Loucy (cell line): ENCODE results near the gene NECTIN3.

Experiments
- H2AFZ ChIP-seq: fragments of 200-600 bp; sonication (generic); 2 replicates; pipeline ENCODE4 v1.6.0; 2016; ENCODE audit warnings: antibody characterized with exemption, mild to moderate bottlenecking, low read length, moderate library complexity
- H3F3A ChIP-seq: fragments of 200-600 bp; 2 replicates; pipeline ENCODE4 v1.6.0; 2016; ENCODE audit warnings: antibody characterized with exemption, low read depth, mild to moderate bottlenecking
- H3K27me3 ChIP-seq: fragments of 200-600 bp; sonication (generic); 2 replicates; pipeline ENCODE4 v1.6.1; 2014; ENCODE audit warnings: low read length, mild to moderate bottlenecking; ENCODE audit not compliant: insufficient read depth, poor library complexity, severe bottlenecking
- H3K36me3 ChIP-seq: fragments of 200-600 bp; sonication (generic); 2 replicates; pipeline ENCODE4 v1.6.1; 2016; ENCODE audit warnings: low read length; ENCODE audit not compliant: insufficient read depth
- H3K4me1 ChIP-seq: fragments of 200-600 bp; sonication (generic); 2 replicates; pipeline ENCODE4 v1.5.1; 2014; ENCODE audit warnings: low read length, mild to moderate bottlenecking; ENCODE audit not compliant: insufficient read depth, poor library complexity, severe bottlenecking
- H3K4me2 ChIP-seq: fragments of 200-600 bp; sonication (generic); 2 replicates; pipeline ENCODE4 v1.6.0; 2014; ENCODE audit warnings: antibody characterized with exemption, low read length, low read depth, mild to moderate bottlenecking; ENCODE audit not compliant: poor library complexity, severe bottlenecking
- H3K4me3 ChIP-seq: fragments of 200-600 bp; sonication (generic); 2 replicates; pipeline ENCODE4 v1.5.1; 2014; ENCODE audit warnings: low read length, mild to moderate bottlenecking, mixed read lengths; ENCODE audit not compliant: poor library complexity, severe bottlenecking
- H3K79me2 ChIP-seq: fragments of 200-600 bp; sonication (generic); 2 replicates; pipeline ENCODE4 v1.6.1; 2014; ENCODE audit warnings: low read length; ENCODE audit not compliant: insufficient read depth
- H3K9ac ChIP-seq: fragments of 200-600 bp; sonication (generic); 2 replicates; pipeline ENCODE4 v1.6.0; 2014; ENCODE audit warnings: mild to moderate bottlenecking, low read depth, low read length, moderate library complexity; ENCODE audit not compliant: poor library complexity, severe bottlenecking
- H3K9me2 ChIP-seq: fragments of 200-600 bp; sonication (generic); replicated peaks from 2 replicates; pipeline ENCODE4 v1.6.1; 2016; ENCODE audit warnings: low read depth, low read length, mixed read lengths
- H3K9me3 ChIP-seq: fragments of 200-600 bp; sonication (generic); 2 replicates; pipeline ENCODE4 v1.6.1; 2014; ENCODE audit warnings: mild to moderate bottlenecking, antibody characterized with exemption, low read length, low read depth; ENCODE audit not compliant: insufficient read depth
- H4K20me1 ChIP-seq: fragments of 200-600 bp; sonication (generic); 2 replicates; pipeline ENCODE4 v1.6.0; 2014; ENCODE audit warnings: antibody characterized with exemption, low read length, mild to moderate bottlenecking; ENCODE audit not compliant: insufficient read depth, poor library complexity, severe bottlenecking
- EZH2phosphoT487 ChIP-seq: fragments of 200-600 bp; IDR thresholded peaks from 2 replicates; pipeline ENCODE4 v1.6.1; 2018; ENCODE audit warnings: antibody characterized with exemption, mild to moderate bottlenecking, moderate library complexity, borderline replicate concordance
- TF ChIP-seq, protein P1 (sequence below): fragments of 200-600 bp; sonication (generic); conservative IDR thresholded peaks from 2 replicates; pipeline ENCODE4 v1.5.1; 2014; ENCODE audit warnings: mild to moderate bottlenecking, antibody characterized with exemption, low read length

NECTIN3 gene

DNA sequence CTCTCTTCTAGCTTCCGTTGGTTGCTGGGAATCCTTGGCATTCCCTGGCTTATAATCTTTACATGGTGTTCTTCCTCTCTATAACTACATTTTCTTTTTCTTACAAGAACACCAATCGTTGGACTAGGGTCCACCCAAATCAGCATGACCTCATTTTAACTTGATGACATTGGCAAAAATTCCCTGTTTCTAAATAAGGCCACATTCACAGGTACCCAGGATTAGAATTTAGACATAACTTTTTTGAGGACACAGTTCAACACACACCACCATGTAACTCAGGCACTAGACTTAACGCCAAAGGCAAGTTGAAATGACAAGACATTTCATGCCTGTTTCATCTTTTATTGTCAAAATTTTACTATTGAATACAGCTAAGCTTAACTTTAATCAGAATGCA is 93.0 kb downstream of the NECTIN3 start:
- no peaks in the 10 kb centered on the region for H3K4me1 ChIP-seq
- no peaks in the 10 kb centered on the region for H3K79me2 ChIP-seq
- H3K9me2 ChIP-seq: no peaks in the 10 kb centered on the region
- no peaks in the 10 kb centered on the region for H4K20me1 ChIP-seq
- no peaks in the 10 kb centered on the region for H3K27me3 ChIP-seq
- H3K36me3 ChIP-seq: no peaks in the 10 kb centered on the region
- H3F3A ChIP-seq: no peaks in the 10 kb centered on the region
- no peak overlapping the region for H3K9ac ChIP-seq
- no peaks in the 10 kb centered on the region for H3K9me3 ChIP-seq
- TF ChIP-seq, protein P1, sequence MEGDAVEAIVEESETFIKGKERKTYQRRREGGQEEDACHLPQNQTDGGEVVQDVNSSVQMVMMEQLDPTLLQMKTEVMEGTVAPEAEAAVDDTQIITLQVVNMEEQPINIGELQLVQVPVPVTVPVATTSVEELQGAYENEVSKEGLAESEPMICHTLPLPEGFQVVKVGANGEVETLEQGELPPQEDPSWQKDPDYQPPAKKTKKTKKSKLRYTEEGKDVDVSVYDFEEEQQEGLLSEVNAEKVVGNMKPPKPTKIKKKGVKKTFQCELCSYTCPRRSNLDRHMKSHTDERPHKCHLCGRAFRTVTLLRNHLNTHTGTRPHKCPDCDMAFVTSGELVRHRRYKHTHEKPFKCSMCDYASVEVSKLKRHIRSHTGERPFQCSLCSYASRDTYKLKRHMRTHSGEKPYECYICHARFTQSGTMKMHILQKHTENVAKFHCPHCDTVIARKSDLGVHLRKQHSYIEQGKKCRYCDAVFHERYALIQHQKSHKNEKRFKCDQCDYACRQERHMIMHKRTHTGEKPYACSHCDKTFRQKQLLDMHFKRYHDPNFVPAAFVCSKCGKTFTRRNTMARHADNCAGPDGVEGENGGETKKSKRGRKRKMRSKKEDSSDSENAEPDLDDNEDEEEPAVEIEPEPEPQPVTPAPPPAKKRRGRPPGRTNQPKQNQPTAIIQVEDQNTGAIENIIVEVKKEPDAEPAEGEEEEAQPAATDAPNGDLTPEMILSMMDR: no peak
- TF ChIP-seq EZH2phosphoT487: no peak
- H3K4me2 ChIP-seq: no peak overlapping the region
- no peak overlapping the region for H3K4me3 ChIP-seq
- no peak overlapping the region for H2AFZ ChIP-seq

DNA sequence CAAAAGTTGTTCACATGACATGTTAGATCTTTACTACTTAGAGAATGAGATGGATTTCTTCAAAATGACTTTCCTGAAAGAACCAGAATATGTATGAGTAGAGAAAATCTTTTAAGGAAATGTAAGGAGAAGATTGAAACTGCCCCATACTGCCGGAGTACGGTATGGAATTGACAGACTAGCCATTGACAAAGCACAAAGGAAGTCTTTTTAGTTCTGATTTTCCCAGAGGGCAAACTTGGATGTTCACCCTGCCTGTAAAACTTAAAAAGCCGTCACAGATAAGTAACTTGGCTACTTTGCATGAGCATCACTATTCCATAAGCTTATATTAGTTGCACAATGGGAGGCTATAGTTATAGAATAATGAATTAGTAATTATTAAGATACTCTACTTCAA is 93.8 kb downstream of the NECTIN3 start:
- Histone ChIP-seq H3K9me2 (no peaks in the 10 kb centered on the region), H3K9ac (no peak overlapping the region), H3K36me3 (no peaks in the 10 kb centered on the region), H3K4me1 (no peaks in the 10 kb centered on the region), H3F3A (no peaks in the 10 kb centered on the region), H3K4me2 (no peak overlapping the region), H3K4me3 (no peak overlapping the region), H3K9me3 (no peaks in the 10 kb centered on the region), H2AFZ (no peak overlapping the region), H3K27me3 (no peaks in the 10 kb centered on the region), H4K20me1 (no peaks in the 10 kb centered on the region), H3K79me2 (no peaks in the 10 kb centered on the region)
- TF ChIP-seq, protein P1: no peak
- no peak for TF ChIP-seq EZH2phosphoT487

DNA sequence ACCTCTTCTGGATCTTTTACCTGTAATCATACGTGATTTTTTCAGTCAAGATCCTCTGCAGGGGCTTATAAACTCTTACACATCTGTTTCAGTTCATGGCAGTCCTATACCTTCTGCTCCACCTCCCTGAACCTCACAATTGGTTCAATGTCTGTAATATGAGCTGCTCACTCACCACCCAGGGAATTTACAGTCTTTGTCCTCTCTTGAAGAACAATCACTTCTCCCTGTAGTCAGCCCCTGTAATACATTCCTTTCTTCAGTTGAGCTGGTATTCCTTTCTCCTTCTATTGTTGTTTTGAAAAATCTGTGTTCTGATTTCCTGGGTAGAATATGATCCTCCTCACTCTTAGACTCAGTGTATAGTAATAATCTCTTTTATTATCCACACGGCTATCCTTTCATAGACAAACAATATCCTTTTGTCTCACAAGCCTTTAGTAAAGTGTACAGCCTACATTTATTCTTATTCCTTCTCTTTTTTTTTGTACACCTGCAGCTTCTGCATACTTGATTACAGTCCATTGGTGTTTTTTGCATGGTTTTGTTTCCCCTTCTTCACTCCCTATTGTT is 101.8 kb downstream of the NECTIN3 start:
- Histone ChIP-seq H3K36me3 (no peaks in the 10 kb centered on the region), H3K4me3 (no peak overlapping the region), H3K9ac (no peak overlapping the region), H3K4me1 (no peaks in the 10 kb centered on the region), H3K9me3 (no peaks in the 10 kb centered on the region), H3F3A (no peaks in the 10 kb centered on the region), H3K79me2 (no peaks in the 10 kb centered on the region), H3K9me2 (no peaks in the 10 kb centered on the region), H3K4me2 (no peak overlapping the region), H2AFZ (no peak overlapping the region), H3K27me3 (no peaks in the 10 kb centered on the region), H4K20me1 (no peaks in the 10 kb centered on the region)
- no peak for TF ChIP-seq EZH2phosphoT487

DNA sequence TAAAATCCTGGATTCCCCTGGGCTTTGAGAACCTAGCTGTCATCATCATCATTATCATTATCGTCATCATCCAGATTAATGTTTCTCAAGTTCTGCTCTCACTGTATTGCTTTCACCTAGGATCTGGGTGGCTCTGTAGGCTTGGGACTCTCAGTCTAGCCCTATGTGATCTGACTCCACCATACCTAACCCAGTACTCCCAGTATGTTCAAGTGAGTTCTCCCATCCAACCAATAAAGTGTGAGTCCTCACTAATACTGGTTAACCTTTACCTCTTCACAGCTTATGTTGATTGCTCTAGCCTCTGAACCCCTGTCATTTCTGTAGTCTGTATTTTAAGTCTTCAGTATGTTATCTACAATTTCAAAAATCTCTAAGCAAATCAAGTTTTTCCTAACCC is 102.3 kb downstream of the NECTIN3 start:
- Histone ChIP-seq H3K36me3 (no peaks in the 10 kb centered on the region), H3K4me2 (no peak overlapping the region), H3K27me3 (no peaks in the 10 kb centered on the region), H3K9me3 (no peaks in the 10 kb centered on the region), H3K79me2 (no peaks in the 10 kb centered on the region), H3K4me3 (no peak overlapping the region), H2AFZ (no peak overlapping the region), H4K20me1 (no peaks in the 10 kb centered on the region), H3K4me1 (no peaks in the 10 kb centered on the region), H3F3A (no peaks in the 10 kb centered on the region), H3K9me2 (no peaks in the 10 kb centered on the region), H3K9ac (no peak overlapping the region)
- TF ChIP-seq, protein P1: no peak
- TF ChIP-seq EZH2phosphoT487: no peak
